DOHH2 (cell line): ENCODE measurements around the gene CCBE1.

Experiments used
- H3F3A ChIP-seq: fragments of 200-600 bp; sonication (generic), shearing (Covaris generic); 2 replicates; pipeline ENCODE4 v1.6.0; 2016; ENCODE audit warnings: antibody characterized with exemption, mild to moderate bottlenecking; ENCODE audit not compliant: control insufficient read depth, insufficient read depth
- H3K27ac ChIP-seq: fragments of 200-600 bp; sonication (generic); 2 replicates; pipeline ENCODE4 v1.5.1; 2014; ENCODE audit warnings: low read depth, mild to moderate bottlenecking, low read length, moderate library complexity
- H3K27me3 ChIP-seq: fragments of 200-600 bp; sonication (generic); 2 replicates; pipeline ENCODE4 v1.6.1; 2014; ENCODE audit warnings: mild to moderate bottlenecking, low read length, mixed read lengths; ENCODE audit not compliant: control insufficient read depth
- H3K36me3 ChIP-seq: fragments of 200-600 bp; sonication (generic); 2 replicates; pipeline ENCODE4 v1.6.1; 2014; ENCODE audit warnings: mild to moderate bottlenecking, low read length, moderate library complexity, mixed read lengths; ENCODE audit not compliant: control insufficient read depth
- H3K4me1 ChIP-seq: fragments of 200-600 bp; sonication (generic); 2 replicates; pipeline ENCODE4 v1.6.1; 2014; ENCODE audit warnings: mild to moderate bottlenecking, low read length, mixed read lengths; ENCODE audit not compliant: control insufficient read depth
- H3K4me2 ChIP-seq: fragments of 200-600 bp; sonication (generic); 2 replicates; pipeline ENCODE4 v1.6.0; 2014; ENCODE audit warnings: mild to moderate bottlenecking, low read length, moderate library complexity
- H3K4me3 ChIP-seq: fragments of 200-600 bp; sonication (generic); 2 replicates; pipeline ENCODE4 v1.5.1; 2014; ENCODE audit warnings: mild to moderate bottlenecking, low read length, mixed read lengths
- H3K79me2 ChIP-seq: fragments of 200-600 bp; sonication (generic); 2 replicates; pipeline ENCODE4 v1.6.1; 2014; ENCODE audit warnings: mild to moderate bottlenecking, low read length, mixed read lengths; ENCODE audit not compliant: control insufficient read depth
- H3K9me2 ChIP-seq: fragments of 200-600 bp; sonication (generic); replicated peaks from 2 replicates; pipeline ENCODE4 v1.6.1; 2014; ENCODE audit warnings: mild to moderate bottlenecking, low read length, mixed read lengths; ENCODE audit not compliant: control insufficient read depth
- H3K9me3 ChIP-seq: fragments of 200-600 bp; sonication (generic); 2 replicates; pipeline ENCODE4 v1.6.1; 2014; ENCODE audit warnings: antibody characterized with exemption, low read length, mixed read lengths; ENCODE audit not compliant: control insufficient read depth, insufficient read depth
- H4K20me1 ChIP-seq: fragments of 200-600 bp; sonication (generic); 2 replicates; pipeline ENCODE4 v1.6.0; 2014; ENCODE audit warnings: low read depth, mild to moderate bottlenecking, antibody characterized with exemption, low read length, moderate library complexity; ENCODE audit not compliant: control insufficient read depth, insufficient read depth
- EZH2phosphoT487 ChIP-seq: fragments of 200-600 bp; sonication (generic); IDR thresholded peaks from 2 replicates; pipeline ENCODE4 v1.6.1; 2017; ENCODE audit warnings: borderline replicate concordance, mild to moderate bottlenecking, antibody characterized with exemption, low read length, moderate library complexity, mixed read lengths
- TF ChIP-seq, protein P1 (sequence below): fragments of 200-600 bp; sonication (generic); IDR thresholded peaks from one replicate; pipeline ENCODE4 v1.5.1; 2014; ENCODE audit warnings: antibody characterized with exemption, mild to moderate bottlenecking, low read depth, low read length; ENCODE audit not compliant: poor library complexity, severe bottlenecking

The CCBE1 gene

DNA sequence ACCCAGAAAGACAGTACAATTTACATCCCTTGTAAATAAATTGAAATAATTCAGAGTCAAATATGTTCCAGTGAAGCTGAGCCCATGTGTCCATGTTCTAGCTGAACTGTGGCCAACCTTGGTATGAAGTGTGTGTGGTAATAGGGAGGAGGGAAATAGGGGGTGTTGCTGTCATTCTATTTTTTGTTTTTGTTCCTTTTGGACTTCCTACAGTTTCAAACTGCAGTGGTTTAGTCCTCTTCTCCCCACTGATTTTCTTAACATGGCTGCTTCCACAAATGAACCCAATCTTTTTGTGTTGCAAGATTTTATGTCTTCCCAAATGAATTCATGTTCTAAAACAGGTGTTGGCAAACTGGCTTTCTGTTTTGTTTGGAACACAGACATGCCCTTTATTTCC is 156.9 kb downstream of the CCBE1 start:
- no peak overlapping the region for H3K4me2 ChIP-seq
- TF ChIP-seq, protein P1, sequence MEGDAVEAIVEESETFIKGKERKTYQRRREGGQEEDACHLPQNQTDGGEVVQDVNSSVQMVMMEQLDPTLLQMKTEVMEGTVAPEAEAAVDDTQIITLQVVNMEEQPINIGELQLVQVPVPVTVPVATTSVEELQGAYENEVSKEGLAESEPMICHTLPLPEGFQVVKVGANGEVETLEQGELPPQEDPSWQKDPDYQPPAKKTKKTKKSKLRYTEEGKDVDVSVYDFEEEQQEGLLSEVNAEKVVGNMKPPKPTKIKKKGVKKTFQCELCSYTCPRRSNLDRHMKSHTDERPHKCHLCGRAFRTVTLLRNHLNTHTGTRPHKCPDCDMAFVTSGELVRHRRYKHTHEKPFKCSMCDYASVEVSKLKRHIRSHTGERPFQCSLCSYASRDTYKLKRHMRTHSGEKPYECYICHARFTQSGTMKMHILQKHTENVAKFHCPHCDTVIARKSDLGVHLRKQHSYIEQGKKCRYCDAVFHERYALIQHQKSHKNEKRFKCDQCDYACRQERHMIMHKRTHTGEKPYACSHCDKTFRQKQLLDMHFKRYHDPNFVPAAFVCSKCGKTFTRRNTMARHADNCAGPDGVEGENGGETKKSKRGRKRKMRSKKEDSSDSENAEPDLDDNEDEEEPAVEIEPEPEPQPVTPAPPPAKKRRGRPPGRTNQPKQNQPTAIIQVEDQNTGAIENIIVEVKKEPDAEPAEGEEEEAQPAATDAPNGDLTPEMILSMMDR, result no peak
- no peak for TF ChIP-seq EZH2phosphoT487
- H3K9me3 ChIP-seq, result no peaks in the 10 kb centered on the region
- H3K4me1 ChIP-seq, result no peaks in the 10 kb centered on the region
- H3K27ac ChIP-seq, result no peak overlapping the region
- H3F3A ChIP-seq, result no peaks in the 10 kb centered on the region
- H3K27me3 ChIP-seq, result no peaks in the 10 kb centered on the region
- H4K20me1 ChIP-seq, result no peaks in the 10 kb centered on the region
- H3K4me3 ChIP-seq, result no peak overlapping the region
- H3K79me2 ChIP-seq, result no peaks in the 10 kb centered on the region
- no peaks in the 10 kb centered on the region for H3K9me2 ChIP-seq
- H3K36me3 ChIP-seq, result no peaks in the 10 kb centered on the region

DNA sequence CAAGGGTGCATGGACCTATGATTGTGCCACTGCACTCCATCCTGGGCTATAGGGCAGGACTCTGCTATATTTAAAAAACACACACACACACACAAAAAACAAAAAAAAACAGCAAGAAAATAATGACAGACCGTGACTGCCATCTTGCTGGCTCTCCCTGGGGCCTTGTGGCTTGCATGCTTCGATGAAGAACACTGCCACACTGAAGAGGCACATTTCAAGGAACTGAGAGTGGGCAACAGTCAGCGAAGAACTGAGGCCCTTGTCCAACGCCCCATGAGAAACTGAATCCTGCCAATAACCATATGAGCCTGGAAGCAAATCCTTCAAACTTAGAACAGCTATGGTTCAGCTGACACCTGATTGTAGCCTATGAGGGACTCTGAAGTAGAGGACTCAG is 158.1 kb downstream of the CCBE1 start:
- no peaks in the 10 kb centered on the region for H3K9me2 ChIP-seq
- H3K27me3 ChIP-seq, result no peaks in the 10 kb centered on the region
- no peaks in the 10 kb centered on the region for H3K79me2 ChIP-seq
- H3K4me2 ChIP-seq, result no peak overlapping the region
- TF ChIP-seq, protein P1, result no peak
- TF ChIP-seq EZH2phosphoT487, result no peak
- H3K4me1 ChIP-seq, result no peaks in the 10 kb centered on the region
- no peaks in the 10 kb centered on the region for H3F3A ChIP-seq
- no peak overlapping the region for H3K4me3 ChIP-seq
- H3K27ac ChIP-seq, result no peak overlapping the region
- no peaks in the 10 kb centered on the region for H3K9me3 ChIP-seq
- H4K20me1 ChIP-seq, result no peaks in the 10 kb centered on the region
- H3K36me3 ChIP-seq, result no peaks in the 10 kb centered on the region

DNA sequence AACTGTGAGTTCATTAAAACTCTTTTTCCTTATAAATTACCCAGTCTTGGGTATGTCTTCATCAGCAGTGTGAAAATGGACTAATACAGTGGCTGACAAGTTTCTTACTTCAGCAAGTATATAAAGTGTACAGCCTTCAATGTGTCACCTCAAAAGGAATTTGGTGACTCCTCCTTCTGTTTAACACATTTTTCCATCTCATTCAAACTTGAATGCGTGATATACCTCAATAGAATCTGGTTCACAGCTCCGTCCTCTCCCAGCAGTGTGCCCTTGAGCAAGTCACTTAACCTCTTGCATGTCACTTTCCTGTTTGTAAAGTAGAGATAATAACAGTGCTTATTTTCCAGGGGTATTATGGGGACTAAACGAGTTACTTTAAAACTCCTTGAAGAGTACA is 159.6 kb downstream of the CCBE1 start:
- TF ChIP-seq EZH2phosphoT487, result no peak
- Histone ChIP-seq H3K27me3 (peaks cover 3% of the 10 kb centered on the region; the same call in 1 of the 2 replicates), H3K79me2 (no peaks in the 10 kb centered on the region)

DNA sequence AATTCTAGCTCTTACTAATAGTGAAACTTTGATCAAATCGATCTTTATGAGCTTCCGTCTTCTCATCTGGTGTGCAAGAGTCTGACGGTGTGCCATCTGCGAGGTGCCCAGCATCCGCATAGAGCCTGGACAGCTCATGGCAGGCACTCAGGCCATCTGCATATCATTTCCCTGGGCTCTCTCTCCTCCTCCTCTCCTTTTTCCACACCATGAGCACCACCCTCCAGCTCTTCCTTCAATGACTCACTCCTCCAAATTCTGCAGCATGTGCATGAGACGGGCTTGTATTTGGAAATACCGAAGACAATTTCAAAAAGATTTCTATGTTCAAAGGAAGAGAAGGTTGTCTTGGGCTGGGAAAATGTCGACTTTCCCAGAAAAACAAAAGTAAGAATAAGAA is 161.1 kb downstream of the CCBE1 start:
- Histone ChIP-seq H3K36me3 (no peaks in the 10 kb centered on the region), H3K9me3 (no peaks in the 10 kb centered on the region), H3K9me2 (no peaks in the 10 kb centered on the region), H3K4me1 (no peaks in the 10 kb centered on the region), H3K27me3 (peaks cover 3% of the 10 kb centered on the region; the same call in 1 of the 2 replicates), H3K4me3 (no peak overlapping the region), H3K4me2 (no peak overlapping the region), H3K79me2 (no peaks in the 10 kb centered on the region), H3K27ac (no peak overlapping the region), H4K20me1 (no peaks in the 10 kb centered on the region), H3F3A (no peaks in the 10 kb centered on the region)
- TF ChIP-seq, protein P1, result no peak
- TF ChIP-seq EZH2phosphoT487, result no peak

More for the DNA sequence above, 159.6 kb downstream of the CCBE1 start:
- no peak overlapping the region for H3K27ac ChIP-seq
- H3K9me2 ChIP-seq, result no peaks in the 10 kb centered on the region
- H3K4me1 ChIP-seq, result no peaks in the 10 kb centered on the region
- H3K4me2 ChIP-seq, result no peak overlapping the region
- no peak overlapping the region for H3K4me3 ChIP-seq
- no peaks in the 10 kb centered on the region for H3K36me3 ChIP-seq
- H3F3A ChIP-seq, result no peaks in the 10 kb centered on the region
- H3K9me3 ChIP-seq, result no peaks in the 10 kb centered on the region
- H4K20me1 ChIP-seq, result no peaks in the 10 kb centered on the region
